SK-N-SH treated with all-trans-retinoic acid at 6 μM for 48 hours (cell line): ENCODE results near the gene MCRS1.

Experiments
- ATAC-seq: fragments of 200-7000 bp; cut with Tn5 transposase; 3 replicates; pipeline ENCODE4 v1.9.1; 2020; ENCODE audit warnings: mild to moderate bottlenecking, moderate library complexity
- ARNTL ChIP-seq: fragments of 450-650 bp; formaldehyde crosslinking; IDR thresholded peaks from 2 replicates; pipeline ENCODE4 v1.5.0; 2020; ENCODE audit warnings: low read depth, mild to moderate bottlenecking, moderate library complexity, borderline replicate concordance
- BACH2 ChIP-seq: fragments of 250-450 bp; sonication (Bioruptor Pico); IDR thresholded peaks from 2 replicates; pipeline ENCODE4 v1.9.0; 2021; ENCODE audit warnings: mild to moderate bottlenecking, borderline replicate concordance
- CSDC2 ChIP-seq: fragments of 250-450 bp; sonication (Bioruptor Pico); IDR thresholded peaks from 2 replicates; pipeline ENCODE4 v1.5.0; 2020; ENCODE audit warnings: mild to moderate bottlenecking, moderate library complexity
- ESRRG ChIP-seq: fragments of 250-450 bp; sonication (Bioruptor Pico); IDR thresholded peaks from 2 replicates; pipeline ENCODE4 v1.6.1; 2021; ENCODE audit warnings: mild to moderate bottlenecking
- GLIS3 ChIP-seq: fragments of 250-450 bp; sonication (Bioruptor Pico); IDR thresholded peaks from 2 replicates; pipeline ENCODE4 v1.5.0; 2020; ENCODE audit warnings: mild to moderate bottlenecking, moderate library complexity
- ISL1 ChIP-seq: fragments of 250-450 bp; sonication (Bioruptor Pico); IDR thresholded peaks from 2 replicates; pipeline ENCODE4 v2.1.2; 2022; ENCODE audit warnings: mild to moderate bottlenecking, moderate library complexity
- PPARA ChIP-seq: fragments of 250-450 bp; sonication (Bioruptor Pico); IDR thresholded peaks from 2 replicates; pipeline ENCODE4 v1.5.0; 2020; ENCODE audit warnings: mild to moderate bottlenecking, borderline replicate concordance
- RARB ChIP-seq: fragments of 250-450 bp; sonication (Bioruptor Pico); IDR thresholded peaks from 2 replicates; pipeline ENCODE4 v1.8.0; 2021; ENCODE audit warnings: mild to moderate bottlenecking, moderate library complexity
- SNAI2 ChIP-seq: fragments of 250-450 bp; sonication (Bioruptor Pico); IDR thresholded peaks from 2 replicates; pipeline ENCODE4 v1.5.0; 2020; ENCODE audit warnings: mild to moderate bottlenecking, moderate library complexity
- TCF4 ChIP-seq: fragments of 250-450 bp; sonication (Bioruptor Pico); IDR thresholded peaks from 2 replicates; pipeline ENCODE4 v1.8.0; 2021; ENCODE audit warnings: mild to moderate bottlenecking, moderate library complexity, borderline replicate concordance
- TOX ChIP-seq: fragments of 250-450 bp; sonication (Bioruptor Pico); IDR thresholded peaks from 2 replicates; pipeline ENCODE4 v1.8.0; 2021; ENCODE audit warnings: mild to moderate bottlenecking, moderate library complexity, borderline replicate concordance
- ZC3H10 ChIP-seq: fragments of 250-450 bp; sonication (Bioruptor Pico); IDR thresholded peaks from 2 replicates; pipeline ENCODE4 v1.5.1; 2021; ENCODE audit warnings: mild to moderate bottlenecking, moderate library complexity
- ZFP3 ChIP-seq: fragments of 250-450 bp; sonication (Bioruptor Pico); IDR thresholded peaks from 2 replicates; pipeline ENCODE4 v1.5.0; 2020; ENCODE audit warnings: mild to moderate bottlenecking, moderate library complexity
- ZFP30 ChIP-seq: fragments of 450-650 bp; formaldehyde crosslinking; IDR thresholded peaks from 2 replicates; pipeline ENCODE4 v1.5.0; 2022; ENCODE audit warnings: mild to moderate bottlenecking, moderate library complexity
- ZNF565 ChIP-seq: fragments of 450-650 bp; formaldehyde crosslinking; conservative IDR thresholded peaks from 2 replicates; pipeline ENCODE4 v1.5.0; 2020; ENCODE audit warnings: low read depth, mild to moderate bottlenecking, moderate library complexity
- ZNF70 ChIP-seq: fragments of 450-650 bp; formaldehyde crosslinking; IDR thresholded peaks from 2 replicates; pipeline ENCODE4 v1.5.0; 2020; ENCODE audit warnings: mild to moderate bottlenecking, moderate library complexity
- ZNF8 ChIP-seq: fragments of 450-650 bp; formaldehyde crosslinking; IDR thresholded peaks from 2 replicates; pipeline ENCODE4 v1.5.0; 2020; ENCODE audit warnings: mild to moderate bottlenecking, moderate library complexity
- TF ChIP-seq, protein P1 (sequence below): fragments of 250-450 bp; sonication (Bioruptor Pico); IDR thresholded peaks from 2 replicates; pipeline ENCODE4 v1.8.0; 2021; ENCODE audit warnings: low read depth, mild to moderate bottlenecking, moderate library complexity, borderline replicate concordance
- TF ChIP-seq, protein P2 (sequence below): fragments of 250-450 bp; sonication (Bioruptor Pico); IDR thresholded peaks from 2 replicates; pipeline ENCODE4 v1.5.0; 2020; ENCODE audit warnings: mild to moderate bottlenecking, moderate library complexity
- TF ChIP-seq, protein P3 (sequence below): fragments of 250-450 bp; sonication (Bioruptor Pico); IDR thresholded peaks from 2 replicates; pipeline ENCODE4 v1.8.0; 2020; ENCODE audit warnings: mild to moderate bottlenecking, moderate library complexity, borderline replicate concordance
- TF ChIP-seq, protein P4 (sequence below): fragments of 250-450 bp; sonication (Bioruptor Pico); IDR thresholded peaks from 2 replicates; pipeline ENCODE4 v1.5.1; 2020; ENCODE audit warnings: low read depth, mild to moderate bottlenecking, moderate library complexity
- TF ChIP-seq, protein P5 (sequence below): fragments of 250-450 bp; sonication (Bioruptor Pico); IDR thresholded peaks from 2 replicates; pipeline ENCODE4 v1.5.1; 2021; ENCODE audit warnings: mild to moderate bottlenecking, moderate library complexity

Gene MCRS1

DNA sequence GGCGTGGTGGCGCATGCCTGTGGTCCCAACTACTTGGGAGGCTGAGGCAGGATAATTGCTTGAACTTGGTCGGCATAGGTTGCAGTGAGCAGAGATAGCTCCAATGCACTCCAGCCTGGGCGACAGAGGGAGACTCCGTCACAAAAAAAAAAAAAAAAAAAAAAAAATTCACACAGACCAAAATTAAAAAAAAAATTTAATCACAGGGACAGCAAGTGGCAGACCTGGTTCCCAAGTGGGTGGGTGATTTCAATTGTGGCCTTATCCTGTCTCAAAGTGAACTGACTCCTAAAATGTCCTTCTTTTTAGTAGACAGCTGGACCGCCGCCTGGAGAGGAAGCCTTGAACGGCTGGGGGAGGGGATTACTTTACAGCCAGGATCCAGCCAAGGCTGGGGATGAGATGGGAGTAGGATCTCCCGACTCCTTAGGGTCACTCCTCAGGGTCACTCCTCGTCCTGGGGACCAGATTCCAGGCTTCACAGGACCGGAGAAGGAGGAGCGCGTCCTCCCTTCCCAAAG, 30.7 kb downstream of the MCRS1 start:
- TF ChIP-seq, protein P1, sequence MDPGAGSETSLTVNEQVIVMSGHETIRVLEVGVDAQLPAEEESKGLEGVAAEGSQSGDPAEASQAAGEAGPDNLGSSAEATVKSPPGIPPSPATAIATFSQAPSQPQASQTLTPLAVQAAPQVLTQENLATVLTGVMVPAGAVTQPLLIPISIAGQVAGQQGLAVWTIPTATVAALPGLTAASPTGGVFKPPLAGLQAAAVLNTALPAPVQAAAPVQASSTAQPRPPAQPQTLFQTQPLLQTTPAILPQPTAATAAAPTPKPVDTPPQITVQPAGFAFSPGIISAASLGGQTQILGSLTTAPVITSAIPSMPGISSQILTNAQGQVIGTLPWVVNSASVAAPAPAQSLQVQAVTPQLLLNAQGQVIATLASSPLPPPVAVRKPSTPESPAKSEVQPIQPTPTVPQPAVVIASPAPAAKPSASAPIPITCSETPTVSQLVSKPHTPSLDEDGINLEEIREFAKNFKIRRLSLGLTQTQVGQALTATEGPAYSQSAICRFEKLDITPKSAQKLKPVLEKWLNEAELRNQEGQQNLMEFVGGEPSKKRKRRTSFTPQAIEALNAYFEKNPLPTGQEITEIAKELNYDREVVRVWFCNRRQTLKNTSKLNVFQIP (CRISPR knock-in tag): no peak
- TF ChIP-seq ARNTL (CRISPR knock-in tag) (no peak), ZNF565 (CRISPR knock-in tag) (no peak), RARB (CRISPR knock-in tag) (no peak), SNAI2 (CRISPR knock-in tag) (no peak), PPARA (CRISPR knock-in tag) (no peak), BACH2 (no peak), ISL1 (CRISPR knock-in tag) (no peak), ZNF8 (CRISPR knock-in tag) (no peak), ZFP3 (CRISPR knock-in tag) (no peak), TCF4 (CRISPR knock-in tag) (no peak), CSDC2 (CRISPR knock-in tag) (no peak), ZNF70 (no peak)
- TF ChIP-seq, protein P2, sequence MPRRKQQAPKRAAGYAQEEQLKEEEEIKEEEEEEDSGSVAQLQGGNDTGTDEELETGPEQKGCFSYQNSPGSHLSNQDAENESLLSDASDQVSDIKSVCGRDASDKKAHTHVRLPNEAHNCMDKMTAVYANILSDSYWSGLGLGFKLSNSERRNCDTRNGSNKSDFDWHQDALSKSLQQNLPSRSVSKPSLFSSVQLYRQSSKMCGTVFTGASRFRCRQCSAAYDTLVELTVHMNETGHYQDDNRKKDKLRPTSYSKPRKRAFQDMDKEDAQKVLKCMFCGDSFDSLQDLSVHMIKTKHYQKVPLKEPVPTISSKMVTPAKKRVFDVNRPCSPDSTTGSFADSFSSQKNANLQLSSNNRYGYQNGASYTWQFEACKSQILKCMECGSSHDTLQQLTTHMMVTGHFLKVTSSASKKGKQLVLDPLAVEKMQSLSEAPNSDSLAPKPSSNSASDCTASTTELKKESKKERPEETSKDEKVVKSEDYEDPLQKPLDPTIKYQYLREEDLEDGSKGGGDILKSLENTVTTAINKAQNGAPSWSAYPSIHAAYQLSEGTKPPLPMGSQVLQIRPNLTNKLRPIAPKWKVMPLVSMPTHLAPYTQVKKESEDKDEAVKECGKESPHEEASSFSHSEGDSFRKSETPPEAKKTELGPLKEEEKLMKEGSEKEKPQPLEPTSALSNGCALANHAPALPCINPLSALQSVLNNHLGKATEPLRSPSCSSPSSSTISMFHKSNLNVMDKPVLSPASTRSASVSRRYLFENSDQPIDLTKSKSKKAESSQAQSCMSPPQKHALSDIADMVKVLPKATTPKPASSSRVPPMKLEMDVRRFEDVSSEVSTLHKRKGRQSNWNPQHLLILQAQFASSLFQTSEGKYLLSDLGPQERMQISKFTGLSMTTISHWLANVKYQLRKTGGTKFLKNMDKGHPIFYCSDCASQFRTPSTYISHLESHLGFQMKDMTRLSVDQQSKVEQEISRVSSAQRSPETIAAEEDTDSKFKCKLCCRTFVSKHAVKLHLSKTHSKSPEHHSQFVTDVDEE (CRISPR knock-in tag): no peak
- no peak; the same call in 2 of the 3 replicates for ATAC-seq

DNA sequence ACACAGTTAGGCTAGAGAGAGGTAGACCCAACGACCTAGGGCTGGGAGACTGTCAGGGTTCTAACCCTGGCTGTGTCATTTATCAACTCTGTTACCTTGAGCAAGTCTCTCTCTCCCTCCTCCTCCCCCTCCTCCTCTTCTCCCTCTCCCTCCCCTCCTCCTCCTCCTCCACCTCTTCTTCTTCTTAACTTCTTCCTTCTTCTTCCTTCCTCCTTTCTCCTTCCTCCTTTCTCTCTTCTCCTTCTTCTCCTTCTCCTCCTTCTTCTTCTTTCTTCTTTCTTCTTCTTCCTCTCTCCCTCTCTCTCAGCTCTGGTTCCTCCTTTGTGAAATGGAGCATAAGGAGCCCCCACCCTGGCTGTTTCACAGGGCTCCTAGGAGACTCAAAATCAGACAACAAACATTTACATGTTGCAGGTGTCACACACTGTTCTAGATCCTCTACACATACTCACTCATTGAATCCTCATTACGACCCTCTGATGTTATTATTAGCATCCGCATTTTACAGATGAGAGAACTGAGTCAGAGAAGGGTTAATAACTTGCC, 31.3 kb downstream of the MCRS1 start:
- TF ChIP-seq ZFP30 (CRISPR knock-in tag): no peak
- no peak for TF ChIP-seq ARNTL (CRISPR knock-in tag)
- TF ChIP-seq ISL1 (CRISPR knock-in tag): no peak
- TF ChIP-seq ESRRG (CRISPR knock-in tag): no peak
- TF ChIP-seq TOX (CRISPR knock-in tag): no peak
- no peak for TF ChIP-seq ZFP3 (CRISPR knock-in tag)
- no peak for TF ChIP-seq SNAI2 (CRISPR knock-in tag)
- no peak for TF ChIP-seq ZC3H10 (CRISPR knock-in tag)
- TF ChIP-seq RARB (CRISPR knock-in tag): no peak
- TF ChIP-seq, protein P2 (CRISPR knock-in tag): no peak
- no peak for TF ChIP-seq GLIS3 (CRISPR knock-in tag)
- TF ChIP-seq ZNF8 (CRISPR knock-in tag): no peak
- no peak for TF ChIP-seq TCF4 (CRISPR knock-in tag)
- no peak for TF ChIP-seq CSDC2 (CRISPR knock-in tag)
- no peak for TF ChIP-seq BACH2
- ATAC-seq: no peak

DNA sequence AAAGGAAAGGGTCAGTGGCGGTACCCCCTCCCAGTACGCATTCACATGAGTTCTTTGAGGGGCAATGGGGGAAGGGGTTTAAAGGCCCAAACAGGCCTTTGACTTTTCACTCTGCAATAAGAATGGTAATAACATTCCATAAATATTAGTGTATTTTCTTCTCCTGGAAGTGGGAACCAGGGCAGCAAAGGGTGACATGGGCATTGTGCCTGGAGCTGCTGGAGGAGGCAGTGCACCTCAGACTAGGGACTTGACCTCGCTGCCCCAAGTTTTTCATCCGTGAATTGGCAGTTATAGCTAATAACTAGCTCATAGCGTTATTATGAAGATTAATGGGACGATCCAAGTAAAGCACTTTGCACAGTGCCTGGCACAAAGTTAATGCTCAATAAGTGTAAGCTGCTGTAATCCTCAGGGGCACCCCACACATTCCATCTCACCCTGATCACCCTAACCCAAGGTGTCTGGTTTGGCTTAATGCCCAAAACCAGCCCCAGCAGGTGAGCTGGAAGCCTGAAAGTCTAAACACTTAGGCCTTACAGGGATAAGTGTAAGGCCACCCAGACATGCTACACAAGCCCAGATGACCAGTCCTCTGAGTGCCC, 31.9 kb downstream of the MCRS1 start:
- ATAC-seq: peak; percentile 11; the same call in 1 of the 3 replicates
- TF ChIP-seq, protein P3, sequence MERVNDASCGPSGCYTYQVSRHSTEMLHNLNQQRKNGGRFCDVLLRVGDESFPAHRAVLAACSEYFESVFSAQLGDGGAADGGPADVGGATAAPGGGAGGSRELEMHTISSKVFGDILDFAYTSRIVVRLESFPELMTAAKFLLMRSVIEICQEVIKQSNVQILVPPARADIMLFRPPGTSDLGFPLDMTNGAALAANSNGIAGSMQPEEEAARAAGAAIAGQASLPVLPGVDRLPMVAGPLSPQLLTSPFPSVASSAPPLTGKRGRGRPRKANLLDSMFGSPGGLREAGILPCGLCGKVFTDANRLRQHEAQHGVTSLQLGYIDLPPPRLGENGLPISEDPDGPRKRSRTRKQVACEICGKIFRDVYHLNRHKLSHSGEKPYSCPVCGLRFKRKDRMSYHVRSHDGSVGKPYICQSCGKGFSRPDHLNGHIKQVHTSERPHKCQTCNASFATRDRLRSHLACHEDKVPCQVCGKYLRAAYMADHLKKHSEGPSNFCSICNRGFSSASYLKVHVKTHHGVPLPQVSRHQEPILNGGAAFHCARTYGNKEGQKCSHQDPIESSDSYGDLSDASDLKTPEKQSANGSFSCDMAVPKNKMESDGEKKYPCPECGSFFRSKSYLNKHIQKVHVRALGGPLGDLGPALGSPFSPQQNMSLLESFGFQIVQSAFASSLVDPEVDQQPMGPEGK (CRISPR knock-in tag): no peak
- TF ChIP-seq PPARA (CRISPR knock-in tag) (no peak), ISL1 (CRISPR knock-in tag) (no peak), SNAI2 (CRISPR knock-in tag) (no peak), CSDC2 (CRISPR knock-in tag) (no peak), RARB (CRISPR knock-in tag) (no peak)
- TF ChIP-seq, protein P4, sequence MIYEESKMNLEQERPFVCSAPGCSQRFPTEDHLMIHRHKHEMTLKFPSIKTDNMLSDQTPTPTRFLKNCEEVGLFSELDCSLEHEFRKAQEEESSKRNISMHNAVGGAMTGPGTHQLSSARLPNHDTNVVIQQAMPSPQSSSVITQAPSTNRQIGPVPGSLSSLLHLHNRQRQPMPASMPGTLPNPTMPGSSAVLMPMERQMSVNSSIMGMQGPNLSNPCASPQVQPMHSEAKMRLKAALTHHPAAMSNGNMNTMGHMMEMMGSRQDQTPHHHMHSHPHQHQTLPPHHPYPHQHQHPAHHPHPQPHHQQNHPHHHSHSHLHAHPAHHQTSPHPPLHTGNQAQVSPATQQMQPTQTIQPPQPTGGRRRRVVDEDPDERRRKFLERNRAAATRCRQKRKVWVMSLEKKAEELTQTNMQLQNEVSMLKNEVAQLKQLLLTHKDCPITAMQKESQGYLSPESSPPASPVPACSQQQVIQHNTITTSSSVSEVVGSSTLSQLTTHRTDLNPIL (CRISPR knock-in tag): no peak
- TF ChIP-seq, protein P5, sequence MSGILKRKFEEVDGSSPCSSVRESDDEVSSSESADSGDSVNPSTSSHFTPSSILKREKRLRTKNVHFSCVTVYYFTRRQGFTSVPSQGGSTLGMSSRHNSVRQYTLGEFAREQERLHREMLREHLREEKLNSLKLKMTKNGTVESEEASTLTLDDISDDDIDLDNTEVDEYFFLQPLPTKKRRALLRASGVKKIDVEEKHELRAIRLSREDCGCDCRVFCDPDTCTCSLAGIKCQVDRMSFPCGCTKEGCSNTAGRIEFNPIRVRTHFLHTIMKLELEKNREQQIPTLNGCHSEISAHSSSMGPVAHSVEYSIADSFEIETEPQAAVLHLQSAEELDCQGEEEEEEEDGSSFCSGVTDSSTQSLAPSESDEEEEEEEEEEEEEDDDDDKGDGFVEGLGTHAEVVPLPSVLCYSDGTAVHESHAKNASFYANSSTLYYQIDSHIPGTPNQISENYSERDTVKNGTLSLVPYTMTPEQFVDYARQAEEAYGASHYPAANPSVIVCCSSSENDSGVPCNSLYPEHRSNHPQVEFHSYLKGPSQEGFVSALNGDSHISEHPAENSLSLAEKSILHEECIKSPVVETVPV (CRISPR knock-in tag): no peak
- TF ChIP-seq, protein P1 (CRISPR knock-in tag): no peak
